ENCODE data around the gene DNAL1.

DNA sequence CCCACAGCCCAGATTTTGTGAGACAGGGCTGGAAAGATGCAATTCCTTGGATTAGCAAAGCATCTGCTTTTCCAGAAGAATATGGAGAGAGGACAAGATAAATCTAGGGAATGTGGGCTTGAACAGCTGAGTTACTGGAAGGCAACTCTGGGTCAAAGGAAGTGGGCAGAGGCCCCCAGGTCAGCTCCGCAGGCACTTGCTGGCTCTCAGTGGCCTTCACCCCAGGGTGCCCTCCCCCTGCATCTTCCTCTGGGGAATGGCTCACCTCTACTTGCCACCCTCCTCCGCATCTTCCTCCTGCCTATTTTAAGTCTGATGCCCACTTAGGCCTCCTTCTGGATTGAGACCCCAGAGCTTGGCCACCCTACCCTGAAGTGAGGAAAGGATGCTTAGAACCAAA is 79.9 kb downstream of the DNAL1 start:
- no peak for TF ChIP-seq ZNF837 (tag by site-specific recombination; IDR thresholded peaks at IDR 0.05)
- TF ChIP-seq, protein P1, sequence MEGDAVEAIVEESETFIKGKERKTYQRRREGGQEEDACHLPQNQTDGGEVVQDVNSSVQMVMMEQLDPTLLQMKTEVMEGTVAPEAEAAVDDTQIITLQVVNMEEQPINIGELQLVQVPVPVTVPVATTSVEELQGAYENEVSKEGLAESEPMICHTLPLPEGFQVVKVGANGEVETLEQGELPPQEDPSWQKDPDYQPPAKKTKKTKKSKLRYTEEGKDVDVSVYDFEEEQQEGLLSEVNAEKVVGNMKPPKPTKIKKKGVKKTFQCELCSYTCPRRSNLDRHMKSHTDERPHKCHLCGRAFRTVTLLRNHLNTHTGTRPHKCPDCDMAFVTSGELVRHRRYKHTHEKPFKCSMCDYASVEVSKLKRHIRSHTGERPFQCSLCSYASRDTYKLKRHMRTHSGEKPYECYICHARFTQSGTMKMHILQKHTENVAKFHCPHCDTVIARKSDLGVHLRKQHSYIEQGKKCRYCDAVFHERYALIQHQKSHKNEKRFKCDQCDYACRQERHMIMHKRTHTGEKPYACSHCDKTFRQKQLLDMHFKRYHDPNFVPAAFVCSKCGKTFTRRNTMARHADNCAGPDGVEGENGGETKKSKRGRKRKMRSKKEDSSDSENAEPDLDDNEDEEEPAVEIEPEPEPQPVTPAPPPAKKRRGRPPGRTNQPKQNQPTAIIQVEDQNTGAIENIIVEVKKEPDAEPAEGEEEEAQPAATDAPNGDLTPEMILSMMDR (tag by site-specific recombination; IDR thresholded peaks at IDR 0.05) = no peak
- TF ChIP-seq ZNF174 (tag by site-specific recombination; IDR thresholded peaks at IDR 0.05) = no peak
- no peak for TF ChIP-seq ZSCAN30 (tag by site-specific recombination; IDR thresholded peaks at IDR 0.05)
- TF ChIP-seq, protein P2, sequence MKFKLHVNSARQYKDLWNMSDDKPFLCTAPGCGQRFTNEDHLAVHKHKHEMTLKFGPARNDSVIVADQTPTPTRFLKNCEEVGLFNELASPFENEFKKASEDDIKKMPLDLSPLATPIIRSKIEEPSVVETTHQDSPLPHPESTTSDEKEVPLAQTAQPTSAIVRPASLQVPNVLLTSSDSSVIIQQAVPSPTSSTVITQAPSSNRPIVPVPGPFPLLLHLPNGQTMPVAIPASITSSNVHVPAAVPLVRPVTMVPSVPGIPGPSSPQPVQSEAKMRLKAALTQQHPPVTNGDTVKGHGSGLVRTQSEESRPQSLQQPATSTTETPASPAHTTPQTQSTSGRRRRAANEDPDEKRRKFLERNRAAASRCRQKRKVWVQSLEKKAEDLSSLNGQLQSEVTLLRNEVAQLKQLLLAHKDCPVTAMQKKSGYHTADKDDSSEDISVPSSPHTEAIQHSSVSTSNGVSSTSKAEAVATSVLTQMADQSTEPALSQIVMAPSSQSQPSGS (tag by site-specific recombination; IDR thresholded peaks at IDR 0.05; ENCODE audit: low read depth) = no peak
- TF ChIP-seq, protein P3, sequence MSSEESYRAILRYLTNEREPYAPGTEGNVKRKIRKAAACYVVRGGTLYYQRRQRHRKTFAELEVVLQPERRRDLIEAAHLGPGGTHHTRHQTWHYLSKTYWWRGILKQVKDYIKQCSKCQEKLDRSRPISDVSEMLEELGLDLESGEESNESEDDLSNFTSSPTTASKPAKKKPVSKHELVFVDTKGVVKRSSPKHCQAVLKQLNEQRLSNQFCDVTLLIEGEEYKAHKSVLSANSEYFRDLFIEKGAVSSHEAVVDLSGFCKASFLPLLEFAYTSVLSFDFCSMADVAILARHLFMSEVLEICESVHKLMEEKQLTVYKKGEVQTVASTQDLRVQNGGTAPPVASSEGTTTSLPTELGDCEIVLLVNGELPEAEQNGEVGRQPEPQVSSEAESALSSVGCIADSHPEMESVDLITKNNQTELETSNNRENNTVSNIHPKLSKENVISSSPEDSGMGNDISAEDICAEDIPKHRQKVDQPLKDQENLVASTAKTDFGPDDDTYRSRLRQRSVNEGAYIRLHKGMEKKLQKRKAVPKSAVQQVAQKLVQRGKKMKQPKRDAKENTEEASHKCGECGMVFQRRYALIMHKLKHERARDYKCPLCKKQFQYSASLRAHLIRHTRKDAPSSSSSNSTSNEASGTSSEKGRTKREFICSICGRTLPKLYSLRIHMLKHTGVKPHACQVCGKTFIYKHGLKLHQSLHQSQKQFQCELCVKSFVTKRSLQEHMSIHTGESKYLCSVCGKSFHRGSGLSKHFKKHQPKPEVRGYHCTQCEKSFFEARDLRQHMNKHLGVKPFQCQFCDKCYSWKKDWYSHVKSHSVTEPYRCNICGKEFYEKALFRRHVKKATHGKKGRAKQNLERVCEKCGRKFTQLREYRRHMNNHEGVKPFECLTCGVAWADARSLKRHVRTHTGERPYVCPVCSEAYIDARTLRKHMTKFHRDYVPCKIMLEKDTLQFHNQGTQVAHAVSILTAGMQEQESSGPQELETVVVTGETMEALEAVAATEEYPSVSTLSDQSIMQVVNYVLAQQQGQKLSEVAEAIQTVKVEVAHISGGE (tag by site-specific recombination; conservative IDR thresholded peaks at IDR 0.05; ENCODE audit: low read depth) = no peak
- TF ChIP-seq SCRT2 (tag by site-specific recombination; IDR thresholded peaks at IDR 0.05) = no peak
- no peak for TF ChIP-seq ZNF274 (IDR thresholded peaks at IDR 0.05; ENCODE audit: low read length)
- no peak for TF ChIP-seq ZNF274 (tag by site-specific recombination; IDR thresholded peaks at IDR 0.05; ENCODE audit: borderline replicate concordance)
- no peak for TF ChIP-seq ZNF654 (tag by site-specific recombination; IDR thresholded peaks at IDR 0.05; ENCODE audit: low read depth)
- no peak for TF ChIP-seq ZNF558 (tag by site-specific recombination; IDR thresholded peaks at IDR 0.05)
- TF ChIP-seq GFI1B (tag by site-specific recombination; IDR thresholded peaks at IDR 0.05) = no peak

Measured in HEK293 (cell line).